Kidney epithelial cell (primary cell): ENCODE results near the gene GSTP1. TPM values are rescaled to one million over a fixed set of nuclear protein-coding genes. Genes with fewer than 3 reads are reported as not detected.
"Not testable (repeated sequence)": the region's sequence is repeated elsewhere in the genome, so short reads cannot be mapped to it uniquely, and the experiment has no call there.

Source experiments
- DNase-seq: peaks from one replicate; pipeline ENCODE4 v3.0.0-alpha.2; 2010; ENCODE audit warnings: low read depth
- H3K27me3 ChIP-seq: 2 replicates; pipeline ENCODE4 v1.6.0; 2011; ENCODE audit warnings: low read length; ENCODE audit not compliant: control insufficient read depth, insufficient read depth
- H3K36me3 ChIP-seq: 2 replicates; pipeline ENCODE4 v1.5.1; 2011; ENCODE audit warnings: low read length; ENCODE audit not compliant: control insufficient read depth, insufficient read depth
- H3K4me3 ChIP-seq: 2 replicates; pipeline ENCODE4 v1.5.1; 2011; ENCODE audit warnings: low read depth, mild to moderate bottlenecking, control low read depth, low read length
- CTCF ChIP-seq: IDR thresholded peaks from 2 replicates; pipeline ENCODE4 v1.5.1; 2011; ENCODE audit warnings: mild to moderate bottlenecking, moderate library complexity, low read length, control low read depth, inconsistent platforms; ENCODE audit not compliant: insufficient read depth, poor library complexity, severe bottlenecking
- total RNA-seq: library from RNA; depleted of rRNA; stranded (reverse); fragments of >200 nt; gene quantifications from 2 replicates; pipeline ENCODE4 v1.2.3, GENCODE V29; 2015

GSTP1 gene
- total RNA-seq, 1 donor from 2014 or later, result 1,390 TPM

- Histone ChIP-seq H3K36me3 (peaks cover 1% of the 10 kb centered on the region), H3K27me3 (no peaks in the 10 kb centered on the region), H3K4me3 (no peak overlapping the region)
- DNase-seq, result no peak
- no peak for TF ChIP-seq CTCF
These were observed 4.5 kb downstream of the GSTP1 start for GRCh38 chr11:67588136-67588503.

GRCh38 chr11:67588899-67589415, 5.3 kb downstream of the GSTP1 start:
- not testable (repeated sequence) for DNase-seq, H3K27me3 ChIP-seq, H3K4me3 ChIP-seq, H3K36me3 ChIP-seq

- no peaks in the 10 kb centered on the region for H3K36me3 ChIP-seq
- TF ChIP-seq CTCF, result no peak
- no peak for DNase-seq
- H3K27me3 ChIP-seq, result no peaks in the 10 kb centered on the region
- no peak overlapping the region for H3K4me3 ChIP-seq
These were observed 9.4 kb downstream of the GSTP1 start for GRCh38 chr11:67592880-67593564.

- H3K4me3 ChIP-seq, result no peak overlapping the region
- no peak for DNase-seq
- TF ChIP-seq CTCF, result no peak
- no peaks in the 10 kb centered on the region for H3K27me3 ChIP-seq
- H3K36me3 ChIP-seq, result no peaks in the 10 kb centered on the region
These were observed 9.9 kb downstream of the GSTP1 start for GRCh38 chr11:67593565-67593905.

- no peaks in the 10 kb centered on the region for H3K36me3 ChIP-seq
- H3K27me3 ChIP-seq, result no peaks in the 10 kb centered on the region
- no peak for DNase-seq
- no peak overlapping the region for H3K4me3 ChIP-seq
- TF ChIP-seq CTCF, result no peak
These were observed 10.9 kb downstream of the GSTP1 start for GRCh38 chr11:67594480-67594879.

- Histone ChIP-seq H3K36me3 (no peaks in the 10 kb centered on the region), H3K27me3 (no peaks in the 10 kb centered on the region), H3K4me3 (no peak overlapping the region)
- TF ChIP-seq CTCF, result no peak
- DNase-seq, result no peak
These were observed 13.2 kb downstream of the GSTP1 start for GRCh38 chr11:67596753-67597300.

- not testable (repeated sequence) for H3K4me3 ChIP-seq, H3K27me3 ChIP-seq, H3K36me3 ChIP-seq, DNase-seq
These were observed 13.8 kb downstream of the GSTP1 start for GRCh38 chr11:67597458-67597857.

GRCh38 chr11:67597963-67598362, 14.4 kb downstream of the GSTP1 start:
- H3K4me3 ChIP-seq, H3K36me3 ChIP-seq, DNase-seq, H3K27me3 ChIP-seq: not testable (repeated sequence)
